ENCODE results near the gene MED28. TPM values are rescaled to one million over a fixed set of nuclear protein-coding genes. Genes with fewer than 3 reads are reported as not detected.

MED28 gene
- polyA plus RNA-seq, 1 donor (not counting 4 experiments of a cell fraction or from before 2014, with no cell fraction given) = 22.5 TPM

- dilution Hi-C loops (cut with MboI; ENCODE audit: extremely low pct_ligation_motif_present, low sequenced_read_pairs) = no loop called here
- FAIRE-seq = no peak
- Histone ChIP-seq H3K79me2 (ENCODE audit: control insufficient read depth, insufficient read depth, low read length) (no peaks in the 10 kb centered on the region), H3K9me1 (ENCODE audit: control insufficient read depth, extremely low read depth, insufficient read depth, low read length) (no peaks in the 10 kb centered on the region), H3K4me2 (ENCODE audit: control insufficient read depth, extremely low read depth, insufficient read depth, low read depth, low read length) (no peak overlapping the region), H3K4me3 (ENCODE audit: control insufficient read depth in 2 of 3, extremely low read depth in 1 of 3, insufficient read depth in 2 of 3, low read depth in 1 of 3, low read length in 3 of 3) (no peak overlapping the region), H2AFZ (ENCODE audit: control insufficient read depth, low read length) (no peak overlapping the region), H3K4me1 (ENCODE audit: control insufficient read depth, extremely low read depth, insufficient read depth, low read length) (no peaks in the 10 kb centered on the region), H3K36me3 (ENCODE audit: control insufficient read depth in 2 of 2, extremely low read depth in 1 of 2, insufficient read depth in 2 of 2, low read length in 2 of 2) (no peaks in the 10 kb centered on the region), H3K27me3 (ENCODE audit: control insufficient read depth, extremely low read depth, insufficient read depth, low read length) (no peaks in the 10 kb centered on the region), H3K27ac (ENCODE audit: control insufficient read depth, insufficient read depth, low read length) (no peak overlapping the region), H3K9me3 (ENCODE audit: control insufficient read depth, low read depth, low read length) (no peaks in the 10 kb centered on the region), H3K9ac (ENCODE audit: control insufficient read depth, extremely low read depth, insufficient read depth, low read length) (no peak overlapping the region), H4K20me1 (ENCODE audit: control insufficient read depth, extremely low read depth, insufficient read depth, low read length) (no peaks in the 10 kb centered on the region)
- DNase-seq (ENCODE audit: low read depth, low spot score) = no peak
- no peak for TF ChIP-seq EZH2 (IDR thresholded peaks at IDR 0.05; ENCODE audit: low read length)
- TF ChIP-seq CTCF (optimal IDR thresholded peaks at IDR 0.05 in 1 of 3, IDR thresholded peaks at IDR 0.05 in 1 of 3, conservative IDR thresholded peaks at IDR 0.05 in 1 of 3; ENCODE audit: extremely low read depth in 1 of 3, insufficient read depth in 2 of 3, low read length in 3 of 3) = no peak
Observed at GRCh38 chr4:17682222-17682566, 67.8 kb downstream of the MED28 start.

Other genes with a start within 250 kb of the MED28 start
- 42.1 to 65.6 TPM (median 65.6 TPM) in 3 replicates for gene QDPR, start 102.6 kb upstream of the MED28 start, polyA plus RNA-seq
- gene CLRN2, start 99.5 kb upstream of the MED28 start, polyA plus RNA-seq = not detected in 3 replicates
- 57.3 to 95.6 TPM (median 84.8 TPM) in 3 replicates for gene LAP3, start 37.4 kb upstream of the MED28 start, polyA plus RNA-seq
- gene FAM184B, start 167.0 kb downstream of the MED28 start, polyA plus RNA-seq = 0.01 TPM in 3 replicates
- 13.0 to 16.2 TPM (median 13.8 TPM) in 3 replicates for gene DCAF16, start 196.1 kb downstream of the MED28 start, polyA plus RNA-seq
- 1.8 to 18.0 TPM (median 8.8 TPM) in 3 replicates for gene NCAPG, start 196.3 kb downstream of the MED28 start, polyA plus RNA-seq

All from keratinocyte (primary cell).